HCT116 (cell line): ENCODE results near the gene CHN1.

ENCODE experiments used
- CTCF ChIP-seq, 3 experiments: fragments of 200-600 bp in 1 of 3; sonication (generic) in 1 of 3; IDR thresholded peaks in 2 of 3; conservative IDR thresholded peaks in 1 of 3; 2 replicates each; pipeline ENCODE4 v1.5.1; 2012 to 2017; ENCODE audit warnings: low read depth in 2 of 3, low read length in 2 of 3, antibody characterized with exemption in 1 of 3, borderline replicate concordance in 1 of 3, control low read depth in 1 of 3, mild to moderate bottlenecking in 1 of 3, mixed read lengths in 1 of 3, mixed run types in 1 of 3, moderate library complexity in 1 of 3; ENCODE audit not compliant: insufficient read depth in 1 of 3
- ELF1 ChIP-seq: IDR thresholded peaks from 2 replicates; pipeline ENCODE4 v1.6.1; 2012; ENCODE audit warnings: low read depth, borderline replicate concordance
- EZH2 ChIP-seq: fragments of 200-600 bp; sonication (generic); IDR thresholded peaks from 2 replicates; pipeline ENCODE4 v1.6.1; 2017; ENCODE audit warnings: antibody characterized with exemption, mixed run types
- JUND ChIP-seq: IDR thresholded peaks from 2 replicates; pipeline ENCODE4 v1.6.1; 2012
- POLR2A ChIP-seq: IDR thresholded peaks from 2 replicates; pipeline ENCODE4 v1.7.0; 2011; ENCODE audit warnings: borderline replicate concordance; ENCODE audit not compliant: insufficient read depth, insufficient read length; ENCODE audit errors: extremely low read depth
- ZFX ChIP-seq: fragments of 450-650 bp; IDR thresholded peaks from 2 replicates; pipeline ENCODE4 v1.6.1; 2017
- ZNF274 ChIP-seq: fragments of 200-500 bp; sonication (Bioruptor generic); IDR thresholded peaks from 2 replicates; pipeline ENCODE4 v1.6.1; 2014; ENCODE audit warnings: mild to moderate bottlenecking, low read depth, low read length, inconsistent platforms

GRCh38 chr2:174994381-174994780 is 10.8 kb downstream of the CHN1 start:
- TF ChIP-seq CTCF (IDR thresholded peaks at IDR 0.05 in 2 of 3, conservative IDR thresholded peaks at IDR 0.05 in 1 of 3; ENCODE audit: borderline replicate concordance in 1 of 3, insufficient read depth in 1 of 3, low read depth in 2 of 3, low read length in 2 of 3) (no peak), ELF1 (no peak), ZFX (no peak), EZH2 (no peak), POLR2A (no peak), ZNF274 (no peak), JUND (no peak)
